Mesodermal cell (in vitro differentiated cells): ENCODE results near the gene CHDH.
A peak's percentile ranks its signal among the peaks of the same experiment; 100 is the strongest.

Source experiments
- H3K27ac ChIP-seq: 2 replicates; pipeline ENCODE4 v1.7.0; 2013; ENCODE audit warnings: mild to moderate bottlenecking, low read depth, low read length, moderate library complexity; ENCODE audit not compliant: severe bottlenecking
- H3K36me3 ChIP-seq: 2 replicates; pipeline ENCODE4 v1.7.1; 2013; ENCODE audit warnings: mild to moderate bottlenecking, low read length, moderate library complexity; ENCODE audit not compliant: control insufficient read depth, insufficient read depth
- H3K4me1 ChIP-seq: one replicate; pipeline ENCODE4 v1.7.1; 2013; ENCODE audit warnings: mild to moderate bottlenecking, low read length; ENCODE audit not compliant: insufficient read depth, control insufficient read depth, poor library complexity, severe bottlenecking
- H3K4me3 ChIP-seq: 2 replicates; pipeline ENCODE4 v1.7.0; 2013; ENCODE audit warnings: low read length, control low read depth, mild to moderate bottlenecking; ENCODE audit not compliant: insufficient read depth, poor library complexity, severe bottlenecking; ENCODE audit errors: extremely low read depth
- H3K9me3 ChIP-seq: 2 replicates; pipeline ENCODE4 v1.7.1; 2013; ENCODE audit warnings: mild to moderate bottlenecking, low read length, moderate library complexity; ENCODE audit not compliant: control insufficient read depth
- WGBS, 2 experiments: methylation state at CpG; one replicate each; pipeline ENCODE4 v1.1.5; 2013; ENCODE audit warnings: missing lambda C conversion rate in 2 of 2; ENCODE audit not compliant: insufficient coverage in 2 of 2; 5-methylcytosine and 5-hydroxymethylcytosine counted together

CHDH gene

GRCh38 chr3:53849916-53850315, 3.7 kb upstream of the CHDH start:
- no peak overlapping the region for H3K4me3 ChIP-seq
- H3K4me1 ChIP-seq: no peaks in the 10 kb centered on the region
- no peaks in the 10 kb centered on the region for H3K9me3 ChIP-seq
- no peak overlapping the region for H3K27ac ChIP-seq
- 95 to 100% methylated on average over 3 to 4 of the region's 7 CpGs for WGBS, 2 experiments
- H3K36me3 ChIP-seq: no peaks in the 10 kb centered on the region

GRCh38 chr3:53846851-53847155, 584 bp upstream of the CHDH start:
- whole genome bisulfite sequencing, 2 experiments: 76 to 78% methylated on average over 9 to 10 of the region's 10 CpGs
- no peaks in the 10 kb centered on the region for H3K36me3 ChIP-seq
- no peaks in the 10 kb centered on the region for H3K4me1 ChIP-seq
- no peaks in the 10 kb centered on the region for H3K9me3 ChIP-seq
- peak overlapping the region; percentile 50 for H3K4me3 ChIP-seq
- no peak overlapping the region for H3K27ac ChIP-seq

GRCh38 chr3:53845881-53846133, 412 bp downstream of the CHDH start:
- WGBS, 2 experiments: 1 to 2% methylated on average over 25 to 26 of the region's 34 CpGs
- H3K9me3 ChIP-seq: no peaks in the 10 kb centered on the region
- H3K4me3 ChIP-seq: peak overlapping the region; percentile 50
- no peaks in the 10 kb centered on the region for H3K4me1 ChIP-seq
- no peaks in the 10 kb centered on the region for H3K36me3 ChIP-seq
- no peak overlapping the region for H3K27ac ChIP-seq

- 19% methylated on average over 25 of the region's 25 CpGs for WGBS, 2 experiments
Observed at GRCh38 chr3:53845103-53845880, 927 bp downstream of the CHDH start.

GRCh38 chr3:53844262-53845102, 1.7 kb downstream of the CHDH start:
- Histone ChIP-seq H3K36me3 (no peaks in the 10 kb centered on the region), H3K4me1 (no peaks in the 10 kb centered on the region), H3K9me3 (no peaks in the 10 kb centered on the region), H3K27ac (no peak overlapping the region), H3K4me3 (no peak overlapping the region)
- WGBS, 2 experiments: 93 to 95% methylated on average over 7 to 8 of the region's 9 CpGs

More at GRCh38 chr3:53845103-53845880, 927 bp downstream of the CHDH start:
- no peaks in the 10 kb centered on the region for H3K36me3 ChIP-seq
- no peaks in the 10 kb centered on the region for H3K4me1 ChIP-seq
- no peak overlapping the region for H3K27ac ChIP-seq
- H3K9me3 ChIP-seq: no peaks in the 10 kb centered on the region
- H3K4me3 ChIP-seq: peak overlapping the region; percentile 50

GRCh38 chr3:53843195-53844177, 2.7 kb downstream of the CHDH start:
- H3K36me3 ChIP-seq: no peaks in the 10 kb centered on the region
- no peak overlapping the region for H3K4me3 ChIP-seq
- WGBS, 2 experiments: 85 to 86% methylated on average over 7 to 8 of the region's 10 CpGs
- no peaks in the 10 kb centered on the region for H3K4me1 ChIP-seq
- H3K27ac ChIP-seq: no peak overlapping the region
- H3K9me3 ChIP-seq: no peaks in the 10 kb centered on the region

GRCh38 chr3:53842436-53843194, 3.6 kb downstream of the CHDH start:
- Histone ChIP-seq H3K4me1 (no peaks in the 10 kb centered on the region), H3K36me3 (no peaks in the 10 kb centered on the region), H3K27ac (no peak overlapping the region), H3K4me3 (no peak overlapping the region), H3K9me3 (no peaks in the 10 kb centered on the region)
- 61 to 68% methylated on average over 8 to 11 of the region's 12 CpGs for WGBS, 2 experiments

- no peak overlapping the region for H3K4me3 ChIP-seq
- H3K27ac ChIP-seq: no peak overlapping the region
- no peaks in the 10 kb centered on the region for H3K4me1 ChIP-seq
- 93% methylated on average over 4 of the region's 5 CpGs for WGBS, 2 experiments
- no peaks in the 10 kb centered on the region for H3K9me3 ChIP-seq
- no peaks in the 10 kb centered on the region for H3K36me3 ChIP-seq
Observed at GRCh38 chr3:53841296-53841695, 4.9 kb downstream of the CHDH start.

- WGBS, 2 experiments: 92 to 96% methylated on average over 8 to 10 of the region's 10 CpGs
- no peak overlapping the region for H3K27ac ChIP-seq
- H3K9me3 ChIP-seq: no peaks in the 10 kb centered on the region
- H3K4me3 ChIP-seq: no peak overlapping the region
- H3K4me1 ChIP-seq: no peaks in the 10 kb centered on the region
- no peaks in the 10 kb centered on the region for H3K36me3 ChIP-seq
Observed at GRCh38 chr3:53837331-53837730, 8.9 kb downstream of the CHDH start.
